Right atrium auricular region (tissue), 2 donors: ENCODE data around the gene B3GALNT2. TPM values are rescaled to one million over a fixed set of nuclear protein-coding genes. Genes with fewer than 3 reads are reported as not detected.
"Not testable (repeated sequence)": the region's sequence is repeated elsewhere in the genome, so short reads cannot be mapped to it uniquely, and the experiment has no call there.

ENCODE experiments used
- DNase-seq: peaks from one replicate; pipeline ENCODE4 v3.0.0-alpha.2; 2019; ENCODE audit warnings: low spot score
- H3K27ac ChIP-seq, 2 donors: fragments of 200-600 bp; sonication (generic); 1 replicate in 1 of 2; 2 replicates in 1 of 2; pipeline ENCODE4 v1.5.1; 2016 to 2019
- H3K27me3 ChIP-seq, 2 donors: fragments of 200-600 bp; sonication (generic); one replicate each; pipeline versions ENCODE4 v1.5.1 to v1.6.0; 2017 to 2019
- H3K36me3 ChIP-seq: fragments of 200-600 bp; sonication (generic); one replicate; pipeline ENCODE4 v1.5.1; 2016
- H3K4me1 ChIP-seq, 2 donors: fragments of 200-600 bp; sonication (generic); one replicate each; pipeline versions ENCODE4 v1.5.1 to v1.6.0; 2017 to 2019
- H3K4me3 ChIP-seq, 2 donors: fragments of 200-600 bp; sonication (generic); 1 replicate in 1 of 2; 2 replicates in 1 of 2; pipeline ENCODE4 v1.5.1; 2017 to 2019; ENCODE audit warnings: mild to moderate bottlenecking in 1 of 2, moderate library complexity in 1 of 2
- H3K9me3 ChIP-seq, 2 donors: fragments of 200-600 bp; sonication (generic); one replicate each; pipeline ENCODE4 v1.5.1; 2019
- total RNA-seq, 2 donors: library from RNA; depleted of rRNA; stranded (reverse); fragments of >200 nt; gene quantifications; one replicate each; pipeline ENCODE4 v1.1.0, GENCODE V29; 2016
- TF ChIP-seq, protein P1 (sequence below), 2 donors: fragments of 200-600 bp; sonication (generic); IDR thresholded peaks; one replicate each; pipeline ENCODE4 v1.5.1; 2019; ENCODE audit warnings: antibody characterized with exemption in 2 of 2

The B3GALNT2 gene
- total RNA-seq, 2 donors from 2014 or later, result 18.9 to 23.2 TPM

DNA sequence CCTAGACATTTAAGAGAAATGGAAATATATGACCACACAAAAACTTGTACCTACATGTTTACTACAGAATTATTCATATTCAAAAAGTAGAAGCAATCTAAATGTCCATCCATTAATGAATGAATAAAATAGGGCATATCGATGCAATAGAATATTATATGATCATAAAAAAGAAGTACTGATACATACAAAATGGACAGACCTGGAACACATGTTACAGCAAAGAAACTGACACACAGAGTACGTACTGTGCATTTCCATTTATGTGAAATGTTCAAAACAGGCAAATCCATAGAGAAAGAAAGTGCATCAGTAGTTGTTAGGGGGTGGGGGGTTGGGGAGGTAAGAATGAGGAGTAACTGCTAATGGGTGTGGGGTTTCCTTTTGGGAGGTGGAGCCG lies 39.2 kb downstream of the B3GALNT2 start:
- no peaks in the 10 kb centered on the region for H3K9me3 ChIP-seq
- no peak overlapping the region for H3K27ac ChIP-seq
- H3K4me3 ChIP-seq, result no peak overlapping the region
- H3K4me1 ChIP-seq, result no peaks in the 10 kb centered on the region
- TF ChIP-seq, protein P1, sequence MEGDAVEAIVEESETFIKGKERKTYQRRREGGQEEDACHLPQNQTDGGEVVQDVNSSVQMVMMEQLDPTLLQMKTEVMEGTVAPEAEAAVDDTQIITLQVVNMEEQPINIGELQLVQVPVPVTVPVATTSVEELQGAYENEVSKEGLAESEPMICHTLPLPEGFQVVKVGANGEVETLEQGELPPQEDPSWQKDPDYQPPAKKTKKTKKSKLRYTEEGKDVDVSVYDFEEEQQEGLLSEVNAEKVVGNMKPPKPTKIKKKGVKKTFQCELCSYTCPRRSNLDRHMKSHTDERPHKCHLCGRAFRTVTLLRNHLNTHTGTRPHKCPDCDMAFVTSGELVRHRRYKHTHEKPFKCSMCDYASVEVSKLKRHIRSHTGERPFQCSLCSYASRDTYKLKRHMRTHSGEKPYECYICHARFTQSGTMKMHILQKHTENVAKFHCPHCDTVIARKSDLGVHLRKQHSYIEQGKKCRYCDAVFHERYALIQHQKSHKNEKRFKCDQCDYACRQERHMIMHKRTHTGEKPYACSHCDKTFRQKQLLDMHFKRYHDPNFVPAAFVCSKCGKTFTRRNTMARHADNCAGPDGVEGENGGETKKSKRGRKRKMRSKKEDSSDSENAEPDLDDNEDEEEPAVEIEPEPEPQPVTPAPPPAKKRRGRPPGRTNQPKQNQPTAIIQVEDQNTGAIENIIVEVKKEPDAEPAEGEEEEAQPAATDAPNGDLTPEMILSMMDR (IDR thresholded peaks at IDR 0.05), result no peak
- H3K36me3 ChIP-seq, result peaks cover 8% of the 10 kb centered on the region
- no peaks in the 10 kb centered on the region for H3K27me3 ChIP-seq
- no peak for DNase-seq

DNA sequence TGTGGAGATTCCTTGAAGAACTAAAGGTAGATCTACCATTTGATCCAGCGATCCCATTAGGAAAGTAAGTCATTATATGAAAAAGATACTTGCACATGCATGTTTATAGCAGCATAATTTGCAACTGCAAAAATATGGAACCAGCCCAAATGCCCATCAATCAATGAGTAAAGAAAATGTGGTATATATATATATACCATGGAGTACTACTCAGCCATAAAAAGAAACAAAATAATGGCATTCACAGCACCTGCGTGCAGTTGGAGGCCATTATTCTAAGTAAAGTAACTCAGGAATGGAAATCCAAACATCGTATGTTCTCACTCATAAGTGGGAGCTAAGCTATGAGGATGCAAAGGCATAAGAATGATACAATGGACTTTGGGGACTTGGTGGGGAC lies 41.4 kb downstream of the B3GALNT2 start:
- not testable (repeated sequence) for H3K27ac ChIP-seq, H3K36me3 ChIP-seq, H3K9me3 ChIP-seq, H3K4me1 ChIP-seq, H3K27me3 ChIP-seq, DNase-seq, H3K4me3 ChIP-seq

DNA sequence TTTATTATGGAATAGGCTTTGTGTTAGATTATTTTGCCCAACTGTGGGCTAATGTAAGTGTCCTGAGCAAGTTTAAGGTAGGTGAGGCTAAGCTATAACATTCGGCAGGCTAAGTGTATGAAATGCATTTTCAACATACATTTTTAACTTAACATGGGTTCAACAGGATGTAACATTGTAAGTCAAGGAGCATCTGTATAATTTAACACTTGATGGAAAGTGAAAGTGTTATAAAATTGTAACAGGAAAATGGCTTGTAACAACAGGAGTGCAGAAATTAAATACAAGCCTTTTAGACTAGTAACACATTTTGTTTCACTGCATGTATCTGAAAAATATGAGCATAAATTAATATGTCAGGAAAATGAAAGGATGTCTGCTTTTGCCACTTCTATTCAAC lies 42.3 kb downstream of the B3GALNT2 start:
- Histone ChIP-seq H3K36me3 (peaks cover 6% of the 10 kb centered on the region), H3K27me3 (no peaks in the 10 kb centered on the region), H3K9me3 (no peaks in the 10 kb centered on the region), H3K4me1 (no peaks in the 10 kb centered on the region), H3K4me3 (no peak overlapping the region), H3K27ac (no peak overlapping the region)
- DNase-seq, result no peak
- TF ChIP-seq, protein P1 (IDR thresholded peaks at IDR 0.05), result no peak

DNA sequence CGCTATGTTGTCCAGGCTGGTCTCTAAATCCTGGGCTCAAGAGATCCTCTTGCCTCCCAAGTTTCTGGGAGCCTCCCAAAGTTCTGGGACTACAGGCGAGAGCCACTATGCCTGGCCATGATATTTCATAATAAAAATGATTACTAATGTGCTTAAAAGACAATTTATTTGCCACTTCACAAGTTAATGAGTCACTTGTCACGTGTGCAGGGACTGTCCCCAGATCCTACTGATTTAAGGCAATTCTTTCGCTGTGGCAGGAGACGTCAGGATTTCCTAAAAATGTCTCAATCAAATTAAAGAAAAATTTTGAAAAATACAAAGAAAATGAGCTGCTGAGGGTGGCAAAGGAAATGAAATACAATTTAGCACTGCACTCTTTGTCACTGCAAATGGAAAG lies 43.5 kb downstream of the B3GALNT2 start:
- Histone ChIP-seq H3K9me3 (no peaks in the 10 kb centered on the region), H3K27me3 (no peaks in the 10 kb centered on the region), H3K4me1 (no peaks in the 10 kb centered on the region), H3K4me3 (no peak overlapping the region), H3K27ac (no peak overlapping the region), H3K36me3 (peaks cover 6% of the 10 kb centered on the region)
- no peak for DNase-seq
- TF ChIP-seq, protein P1 (IDR thresholded peaks at IDR 0.05), result no peak

DNA sequence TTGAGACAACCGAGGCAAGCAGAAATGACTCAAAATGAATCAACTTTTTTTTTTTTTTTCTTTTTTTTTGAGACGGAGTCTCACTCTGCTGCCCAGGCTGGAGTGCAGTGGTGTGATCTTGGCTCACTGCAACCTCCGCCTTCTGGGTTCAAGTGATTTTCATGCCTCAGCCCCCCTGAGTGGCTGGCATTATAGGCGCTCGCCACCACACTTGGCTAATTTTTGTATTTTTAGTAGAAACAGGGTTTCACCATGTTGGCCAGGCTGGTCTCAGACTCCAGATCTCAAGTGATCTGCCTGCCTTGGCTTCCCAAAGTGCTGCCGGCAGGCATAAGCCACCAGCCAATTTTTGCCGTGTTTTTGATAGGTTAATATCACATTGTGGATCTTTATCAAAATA lies 46.4 kb downstream of the B3GALNT2 start:
- not testable (repeated sequence) for H3K27me3 ChIP-seq, H3K4me1 ChIP-seq, DNase-seq, H3K4me3 ChIP-seq, H3K27ac ChIP-seq, H3K9me3 ChIP-seq
- peaks cover 28% of the 10 kb centered on the region for H3K36me3 ChIP-seq

DNA sequence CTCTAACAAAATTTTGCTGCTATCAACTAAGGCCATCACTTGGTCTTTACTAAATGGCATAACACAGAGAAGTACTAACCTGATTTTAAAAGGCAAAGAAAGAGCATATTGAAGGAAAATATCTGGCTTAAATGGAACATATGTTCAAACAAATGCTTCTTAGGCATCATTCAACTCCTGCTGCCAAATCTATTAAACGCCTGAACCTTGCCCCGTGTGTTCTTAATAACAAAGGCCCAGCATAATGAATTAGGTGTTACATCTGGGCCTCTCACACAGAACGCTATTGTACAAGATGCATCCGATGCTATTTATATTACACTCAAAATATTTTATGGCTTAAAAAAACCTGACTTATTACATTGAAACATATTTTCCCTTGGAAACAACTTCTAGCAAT lies 48.4 kb downstream of the B3GALNT2 start:
- Histone ChIP-seq H3K4me1 (no peaks in the 10 kb centered on the region), H3K9me3 (no peaks in the 10 kb centered on the region), H3K36me3 (peaks cover 42% of the 10 kb centered on the region), H3K27ac (no peak overlapping the region), H3K4me3 (no peak overlapping the region), H3K27me3 (no peaks in the 10 kb centered on the region)
- TF ChIP-seq, protein P1 (IDR thresholded peaks at IDR 0.05), result no peak
- DNase-seq, result no peak

DNA sequence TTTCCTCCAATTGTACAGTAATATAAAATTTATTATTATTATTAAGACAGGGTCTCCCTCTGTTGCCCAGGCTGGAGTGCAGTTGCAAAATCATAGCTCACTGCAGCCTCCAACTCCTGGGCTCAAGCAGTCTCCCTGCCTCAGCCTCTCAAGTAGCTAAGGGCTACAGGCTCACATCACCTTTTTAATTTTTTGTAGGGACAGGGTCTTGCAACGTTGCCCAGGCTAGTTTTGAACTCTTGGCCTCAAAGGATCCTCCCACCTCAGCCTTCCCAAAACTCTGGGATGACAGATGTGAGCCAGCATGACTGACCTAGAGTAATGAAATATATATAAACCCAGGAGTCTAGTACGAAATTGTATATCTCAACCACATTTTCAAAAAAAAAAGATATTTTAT lies 49.2 kb downstream of the B3GALNT2 start:
- TF ChIP-seq, protein P1 (IDR thresholded peaks at IDR 0.05), result no peak
- no peaks in the 10 kb centered on the region for H3K27me3 ChIP-seq
- DNase-seq, result no peak
- peaks cover 49% of the 10 kb centered on the region for H3K36me3 ChIP-seq
- H3K4me3 ChIP-seq, result no peak overlapping the region
- H3K4me1 ChIP-seq, result no peaks in the 10 kb centered on the region
- H3K9me3 ChIP-seq, result no peaks in the 10 kb centered on the region
- no peak overlapping the region for H3K27ac ChIP-seq
